SHP77 (cell line): ENCODE measurements around the gene DLG2.
"Not testable (repeated sequence)": the region's sequence is repeated elsewhere in the genome, so short reads cannot be mapped to it uniquely, and the experiment has no call there.

Experiments
- DNase-seq, 2 experiments: peaks; one replicate each; lab custom pipeline; 2025; lab: John Stamatoyannopoulos, UW

DLG2 gene

DNA sequence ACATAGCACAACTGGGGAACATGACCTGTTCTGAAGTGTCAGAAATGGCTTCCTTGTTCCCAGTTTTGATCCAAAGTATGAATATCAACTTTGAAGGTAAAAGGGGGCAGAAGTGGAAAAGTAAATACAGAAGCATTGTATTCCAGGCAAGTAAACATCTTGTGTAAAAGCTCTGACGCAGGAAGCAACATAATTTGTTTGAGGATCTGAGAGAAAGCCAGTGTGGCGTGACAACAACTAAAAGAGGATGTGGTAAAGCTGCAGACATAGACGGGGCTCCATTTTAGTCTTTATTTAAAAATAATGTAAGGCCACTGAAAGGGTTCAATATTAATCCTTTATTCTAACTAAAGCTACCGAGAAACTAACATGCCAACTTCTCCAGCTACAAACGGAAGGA is 310.2 kb downstream of the DLG2 start:
- peak; percentile 91 to 92 for DNase-seq

DNA sequence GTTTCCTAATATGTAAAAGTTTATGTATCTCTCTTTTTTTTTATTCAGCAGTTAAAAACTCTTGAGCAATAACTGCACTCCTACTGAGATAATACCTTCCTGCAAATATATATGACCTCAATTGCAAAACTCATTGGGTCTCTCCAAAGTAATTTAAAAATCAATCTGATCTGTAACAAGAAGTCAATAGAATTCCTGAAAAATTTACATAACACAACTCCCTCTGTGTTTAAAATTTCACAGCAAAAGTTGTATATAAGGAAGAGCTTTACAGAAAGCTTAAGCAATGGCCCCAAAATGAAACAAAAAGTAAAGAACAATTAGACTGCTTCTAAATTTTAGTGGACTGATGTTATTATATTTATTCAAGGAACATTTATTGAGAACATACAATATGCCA is 313.4 kb downstream of the DLG2 start:
- DNase-seq, result no peak

DNA sequence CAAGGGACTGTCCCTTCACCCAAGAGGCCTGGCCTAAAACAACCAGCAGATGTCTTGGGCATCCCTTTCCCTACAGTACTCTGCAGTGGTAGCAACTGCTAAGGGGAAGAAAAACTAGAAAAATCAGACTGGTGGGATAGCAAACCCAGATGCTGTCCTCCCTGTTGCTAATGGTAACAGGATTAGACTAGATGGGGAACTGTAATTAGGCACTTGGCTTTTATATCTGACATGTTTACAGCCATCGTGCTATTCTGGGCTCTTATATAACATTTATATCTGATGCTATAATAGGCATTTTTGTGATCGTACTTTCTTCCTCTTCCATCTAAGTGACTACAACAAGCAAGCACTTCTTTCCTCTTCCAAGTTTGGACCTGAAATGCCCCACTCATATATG is 316.7 kb downstream of the DLG2 start:
- no peak for DNase-seq

DNA sequence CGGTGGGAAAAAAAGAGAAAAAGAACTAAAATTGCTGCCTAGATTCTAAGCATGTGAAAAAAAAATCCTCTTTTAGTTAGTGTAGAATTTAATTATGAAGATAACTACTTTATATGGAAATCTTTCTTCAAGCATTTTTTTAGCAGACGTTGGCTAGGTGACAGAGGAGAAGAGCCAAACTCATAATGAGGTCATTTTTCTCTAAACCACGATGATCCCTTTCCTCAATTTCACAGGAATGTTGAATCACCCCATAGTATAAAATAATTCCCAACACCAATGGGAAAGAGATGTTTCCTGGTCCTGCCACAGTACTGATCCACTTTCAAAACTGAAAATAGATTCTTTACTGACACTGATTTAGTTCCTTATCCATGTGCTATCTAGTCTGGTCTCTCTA is 319.8 kb downstream of the DLG2 start:
- DNase-seq, result no peak

DNA sequence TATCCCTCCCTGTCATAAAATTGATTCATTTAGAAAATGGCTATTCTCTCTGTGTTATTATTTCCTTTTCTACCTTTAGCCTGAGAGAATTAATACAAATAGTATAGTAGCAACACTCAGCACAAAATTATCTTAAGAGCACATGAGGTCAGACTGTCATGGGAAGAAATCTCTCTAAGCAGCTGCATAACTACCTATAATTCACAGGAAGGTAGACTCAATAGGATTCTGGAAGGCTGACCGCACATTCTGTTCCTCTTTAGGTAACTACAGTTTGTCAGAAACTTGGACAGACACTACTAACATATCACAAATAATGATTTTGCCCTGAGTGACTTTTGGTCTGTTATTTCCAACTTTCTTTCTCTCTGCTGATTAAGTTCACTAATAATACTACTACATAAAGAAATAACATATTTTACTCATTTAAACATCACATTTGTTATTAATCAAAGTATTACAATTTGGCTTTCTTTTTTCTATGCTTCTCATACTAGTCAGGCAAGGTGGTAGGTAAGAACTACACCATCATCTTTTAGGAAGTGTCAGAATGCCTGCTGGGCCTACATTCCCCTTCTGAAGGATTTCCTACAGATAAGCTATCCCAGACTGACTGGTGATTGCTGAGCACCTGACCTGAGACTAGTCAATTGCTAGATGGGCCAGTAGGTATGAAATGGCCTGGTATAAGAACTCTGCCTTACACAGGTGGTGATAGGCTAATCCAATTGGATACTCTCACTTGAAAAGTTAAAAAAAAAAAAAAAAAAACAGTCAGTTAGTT is 325.1 kb downstream of the DLG2 start:
- DNase-seq, result no peak

DNA sequence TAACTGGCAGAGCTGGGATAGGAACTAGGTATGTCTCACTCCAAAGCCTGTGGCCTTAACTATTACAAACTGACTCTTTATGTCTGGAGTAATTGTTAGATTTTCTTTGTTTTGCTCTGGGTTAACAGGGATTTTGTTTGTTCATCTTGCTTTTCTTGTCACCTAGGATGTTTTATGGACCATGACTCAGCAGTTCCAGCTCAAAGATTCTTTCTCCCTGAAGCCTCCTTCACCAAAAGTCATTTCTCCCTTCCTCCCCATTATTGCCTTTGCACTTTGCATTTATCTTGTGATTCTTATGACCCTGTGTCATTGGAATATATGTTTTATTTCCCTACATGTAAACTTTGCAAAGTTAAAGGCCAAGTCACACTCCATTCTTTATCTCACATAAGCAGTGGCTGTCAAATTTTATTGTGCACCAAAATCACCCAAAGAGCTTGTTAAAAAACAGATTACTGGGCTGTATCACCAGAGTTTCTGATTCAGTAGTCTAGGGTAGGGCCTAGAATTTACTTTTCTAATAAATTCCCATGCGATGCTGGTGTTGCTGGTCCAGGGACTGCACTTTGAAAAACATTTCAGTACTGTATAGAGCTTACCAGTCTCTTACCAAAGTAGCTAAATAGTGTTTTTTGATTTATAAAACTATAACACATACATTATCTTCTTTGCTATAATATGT is 327.7 kb downstream of the DLG2 start:
- DNase-seq, result peak; percentile 43 to 63

DNA sequence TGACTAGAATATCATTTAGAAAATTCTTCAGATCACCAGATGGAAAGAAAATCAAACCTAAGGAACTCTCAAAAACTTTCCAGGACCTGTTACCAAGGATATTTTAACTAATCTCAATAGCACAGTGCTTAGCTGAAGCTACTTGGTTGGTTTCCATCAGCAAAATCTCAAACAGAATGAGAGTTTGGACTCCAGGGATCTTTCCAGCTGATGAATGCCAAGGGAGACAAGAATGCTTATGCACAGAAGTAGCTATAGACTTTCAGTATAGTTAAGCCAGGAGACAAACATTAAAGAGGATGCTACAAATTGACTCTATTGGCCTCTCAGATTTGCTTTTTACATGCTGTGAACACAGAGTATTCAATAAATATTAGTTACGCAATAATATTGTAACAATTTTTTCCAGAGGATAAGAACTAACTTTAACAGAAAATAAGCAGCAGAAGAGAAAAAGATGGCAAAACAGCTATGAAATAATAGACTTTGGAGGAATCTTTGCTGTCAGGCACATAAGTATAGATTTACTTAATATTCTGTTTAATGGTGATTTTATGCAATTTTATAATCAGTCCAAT is 331.4 kb downstream of the DLG2 start:
- no peak for DNase-seq

DNA sequence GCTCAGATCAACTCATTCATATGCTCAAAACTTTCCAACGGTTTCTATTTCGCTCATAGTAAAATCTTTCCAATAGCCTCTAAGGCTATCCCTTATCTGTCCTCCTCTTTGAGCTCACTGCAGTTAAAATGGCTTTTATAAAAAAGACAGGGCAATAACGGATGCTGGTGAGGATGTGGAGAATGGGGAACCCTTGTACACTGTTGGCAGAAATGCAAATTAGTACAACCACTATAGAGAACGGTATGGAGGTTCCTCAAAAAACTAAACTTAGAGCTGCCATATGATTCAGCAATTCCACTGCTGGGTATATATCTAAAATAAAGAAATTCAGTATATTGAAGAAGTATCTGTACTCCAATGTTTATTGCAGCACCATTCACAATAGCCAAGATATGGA is 345.6 kb downstream of the DLG2 start:
- no peak for DNase-seq

DNA sequence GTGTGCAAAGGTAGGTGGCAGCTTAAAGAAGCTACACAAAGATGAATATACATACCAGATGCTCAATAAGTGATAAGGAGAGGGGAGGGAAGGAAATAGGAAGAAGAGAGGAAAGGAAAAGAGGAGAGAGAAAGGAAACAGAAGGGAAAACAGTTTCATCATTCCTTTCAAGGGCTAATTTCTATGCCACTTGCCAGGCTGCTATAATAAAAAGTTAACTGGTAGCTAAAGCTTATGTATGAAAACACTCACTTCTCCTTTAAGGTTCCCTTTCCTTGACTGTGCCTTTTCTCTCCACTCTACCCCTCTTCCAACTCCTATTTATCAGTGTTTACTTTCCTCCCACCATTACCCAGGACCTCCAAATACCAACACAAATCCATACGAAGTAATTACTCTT is 347.9 kb downstream of the DLG2 start:
- DNase-seq, result no peak

DNA sequence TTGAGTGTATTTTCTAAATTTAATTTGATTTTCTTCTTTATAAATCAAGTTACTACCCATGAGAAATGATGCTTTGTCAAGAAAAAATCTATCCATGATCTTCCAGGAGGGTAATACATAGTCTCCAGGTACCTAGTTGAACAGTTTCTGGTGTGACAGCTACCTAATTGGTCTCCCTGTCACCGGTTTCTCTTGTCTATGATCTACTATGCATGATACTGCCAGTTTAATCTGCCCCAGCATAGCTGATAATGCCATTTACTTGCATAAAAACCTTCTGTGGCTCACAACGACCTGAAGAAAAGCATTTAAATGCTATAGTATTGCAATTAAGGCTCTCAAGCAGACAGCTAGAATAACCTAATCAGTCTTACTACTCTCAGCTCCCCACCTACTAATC is 349.5 kb downstream of the DLG2 start:
- no peak for DNase-seq

DNA sequence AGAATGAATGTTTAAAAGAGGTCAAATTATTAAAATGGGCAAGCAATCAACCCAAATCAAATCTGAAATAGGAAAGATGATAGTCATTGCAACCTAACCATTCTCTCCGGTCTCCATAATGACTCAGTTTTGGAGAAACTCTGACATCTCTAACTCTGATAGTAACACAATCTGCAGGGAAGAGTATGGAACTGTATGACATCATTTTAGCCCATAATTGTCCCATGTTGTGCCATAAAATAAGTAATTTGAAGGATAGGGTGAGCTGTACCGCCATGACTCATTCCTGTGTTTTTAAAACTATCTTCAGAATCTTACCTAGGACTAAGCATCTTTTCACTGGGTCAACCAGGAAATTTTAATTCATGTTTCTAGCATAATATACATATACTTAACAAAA is 350.8 kb downstream of the DLG2 start:
- peak; percentile 53 to 61 for DNase-seq

DNA sequence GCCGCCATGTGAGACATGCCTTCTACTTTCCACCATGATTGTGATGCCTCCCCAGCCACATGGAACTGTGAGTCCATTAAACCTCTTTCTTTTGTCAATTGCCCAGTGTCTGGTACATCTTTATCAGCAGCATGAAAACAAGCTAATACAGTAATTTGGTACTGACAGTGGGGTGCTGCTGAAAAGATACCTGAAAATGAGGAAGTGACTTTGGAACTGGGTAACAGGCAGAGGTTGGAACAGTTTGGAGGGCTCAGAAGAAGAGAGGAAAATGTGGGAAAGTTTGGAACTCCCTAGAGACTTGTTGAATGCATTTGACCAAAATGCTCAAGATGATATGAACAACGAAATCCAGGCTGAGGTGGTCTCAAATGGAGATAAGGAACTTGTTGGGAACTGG is 356.8 kb downstream of the DLG2 start:
- not testable (repeated sequence) for DNase-seq

DNA sequence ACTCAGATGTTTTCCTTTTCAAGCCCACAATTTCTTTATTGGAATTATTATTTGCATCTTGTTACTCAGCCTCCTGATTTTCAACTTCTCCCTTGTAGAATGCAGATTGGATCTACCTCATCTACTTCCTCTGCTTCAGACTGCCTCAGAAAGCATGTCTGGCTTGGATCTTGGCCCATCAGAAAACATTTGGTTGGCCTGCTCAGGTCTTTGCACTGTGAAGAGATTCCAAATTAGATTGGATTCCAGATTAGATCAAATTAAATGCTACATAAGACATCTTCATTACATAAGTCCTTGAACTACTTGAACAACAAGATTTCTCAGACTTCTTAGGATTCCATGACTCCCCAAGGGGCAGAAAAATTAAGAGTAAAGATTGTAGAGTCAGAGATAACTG is 358.0 kb downstream of the DLG2 start:
- DNase-seq, result no peak

DNA sequence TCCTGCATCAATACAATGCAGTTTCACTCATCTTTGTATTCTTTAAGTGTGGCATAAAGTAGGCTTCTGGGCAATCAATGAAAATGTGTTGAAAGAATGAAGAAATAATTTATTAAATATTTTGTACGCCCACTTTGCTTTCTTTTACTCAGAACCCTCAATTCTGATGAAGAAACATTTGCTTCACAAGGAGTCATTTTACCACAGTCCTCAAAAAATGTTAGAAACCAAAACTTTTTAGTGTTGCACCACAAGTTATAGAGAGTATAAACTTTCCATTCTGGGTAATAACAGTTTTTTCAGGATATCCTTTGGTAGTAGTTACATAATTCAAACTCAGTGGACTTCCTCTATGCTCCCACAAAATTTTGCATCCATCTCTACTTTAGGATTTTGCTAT is 360.5 kb downstream of the DLG2 start:
- no peak for DNase-seq

DNA sequence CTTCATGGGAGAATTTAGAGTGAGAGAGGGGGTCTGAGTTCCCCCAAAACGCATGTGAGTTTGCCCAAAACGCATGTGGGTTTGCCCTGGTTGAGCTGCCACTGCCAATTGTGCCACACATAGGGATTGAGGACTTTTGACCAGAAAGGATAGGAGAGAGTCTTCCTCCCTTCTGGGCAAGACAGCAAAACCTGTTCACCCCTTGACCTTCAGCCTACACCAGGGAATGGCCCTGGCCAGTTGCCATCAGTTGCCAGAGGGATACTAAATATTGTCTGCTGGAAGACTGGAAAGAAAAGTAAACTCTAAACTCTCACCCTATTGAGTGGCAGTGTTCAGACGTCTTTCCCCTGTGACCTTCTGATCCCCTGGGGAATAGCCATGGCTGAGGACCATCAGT is 363.8 kb downstream of the DLG2 start:
- no peak for DNase-seq

DNA sequence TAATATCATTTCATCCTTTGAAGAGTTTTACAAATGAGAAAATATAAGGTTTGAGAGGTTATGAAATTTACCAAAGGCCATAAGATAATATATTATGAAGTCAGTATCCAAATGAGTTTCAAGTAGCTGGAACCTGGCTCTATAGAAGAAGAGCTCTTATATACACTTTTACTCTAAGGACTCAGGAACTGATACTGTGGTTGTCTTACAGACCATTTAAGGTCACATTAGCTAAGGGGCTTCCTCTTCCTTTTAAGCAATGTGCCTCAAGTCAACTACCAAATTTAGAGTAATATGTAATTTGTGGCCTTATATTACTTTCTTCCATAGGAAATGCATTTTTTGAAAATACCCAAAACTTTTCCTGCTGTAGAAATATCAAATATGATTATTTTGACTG is 369.3 kb downstream of the DLG2 start:
- DNase-seq, result no peak

DNA sequence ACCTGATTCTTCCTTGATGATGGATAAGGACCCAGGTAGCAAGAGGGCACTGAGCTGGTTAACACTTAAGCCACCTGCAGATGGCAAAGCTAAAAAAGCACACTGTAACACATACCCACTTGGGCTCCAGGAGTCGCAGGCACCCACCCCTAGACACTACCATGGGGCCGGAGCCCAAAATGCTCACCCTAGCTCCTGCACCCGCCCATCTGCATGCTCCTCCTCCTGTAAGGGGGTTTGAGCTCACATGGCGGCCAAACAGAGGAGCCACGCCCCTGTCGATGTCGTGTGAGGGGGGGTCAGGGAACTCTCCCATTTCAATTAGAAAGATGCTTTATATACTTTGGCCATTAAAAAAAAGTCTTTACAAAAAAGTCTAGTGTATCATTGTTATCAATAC is 370.7 kb downstream of the DLG2 start:
- no peak for DNase-seq

DNA sequence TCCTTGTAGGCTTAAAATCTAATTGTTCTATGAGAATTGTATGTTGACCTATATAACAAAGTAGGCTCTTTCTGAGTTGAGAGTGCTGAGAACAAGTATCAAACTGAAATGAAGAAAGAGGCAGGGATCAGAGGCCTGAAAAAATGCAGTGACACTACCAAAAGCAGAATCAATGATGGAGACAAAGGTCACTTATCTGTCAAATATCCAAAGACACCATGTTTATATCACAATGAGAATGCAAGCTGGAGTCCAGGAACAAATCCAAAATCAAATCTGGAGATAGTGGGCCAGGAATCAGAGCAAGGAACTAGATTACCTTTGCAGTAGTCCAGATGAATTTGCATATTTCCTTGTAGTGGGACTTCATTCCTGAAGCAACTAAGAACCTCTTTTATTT is 377.7 kb downstream of the DLG2 start:
- DNase-seq, result no peak

DNA sequence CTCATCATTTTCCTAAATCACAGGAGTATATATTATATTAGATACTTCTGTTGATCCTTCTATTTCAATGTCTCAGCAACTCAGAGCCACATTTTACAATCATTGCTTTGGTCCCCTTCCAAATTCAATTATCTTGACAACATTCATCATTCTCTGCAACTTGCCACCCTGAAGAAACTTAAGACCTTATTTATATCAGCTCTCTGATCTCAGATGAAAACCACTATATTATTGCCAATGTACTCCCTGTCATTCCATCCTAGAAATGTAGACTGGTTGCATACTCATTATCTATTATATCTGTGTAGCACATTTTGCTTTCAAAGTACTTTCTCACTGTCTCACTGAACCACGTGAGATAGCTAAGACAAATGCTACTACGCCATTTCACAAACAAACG is 379.3 kb downstream of the DLG2 start:
- no peak for DNase-seq

DNA sequence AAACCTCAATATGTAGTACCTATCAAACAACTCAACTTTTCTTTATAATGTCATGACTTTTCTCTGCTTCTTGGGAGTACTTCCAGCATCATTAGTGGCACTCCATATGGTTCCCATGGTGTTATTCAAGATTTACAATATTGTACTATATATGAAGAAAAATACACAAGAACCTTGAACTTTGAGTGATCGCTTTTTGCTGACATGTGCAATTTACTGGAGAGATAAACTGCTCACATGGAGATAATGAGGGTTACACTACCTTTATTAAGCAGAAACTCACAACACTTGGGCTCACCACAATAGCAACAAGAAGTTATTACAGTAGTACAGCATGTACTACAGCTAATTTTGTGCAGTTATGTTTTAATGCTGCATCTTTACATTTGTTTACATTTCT is 388.2 kb downstream of the DLG2 start:
- no peak for DNase-seq

DNA sequence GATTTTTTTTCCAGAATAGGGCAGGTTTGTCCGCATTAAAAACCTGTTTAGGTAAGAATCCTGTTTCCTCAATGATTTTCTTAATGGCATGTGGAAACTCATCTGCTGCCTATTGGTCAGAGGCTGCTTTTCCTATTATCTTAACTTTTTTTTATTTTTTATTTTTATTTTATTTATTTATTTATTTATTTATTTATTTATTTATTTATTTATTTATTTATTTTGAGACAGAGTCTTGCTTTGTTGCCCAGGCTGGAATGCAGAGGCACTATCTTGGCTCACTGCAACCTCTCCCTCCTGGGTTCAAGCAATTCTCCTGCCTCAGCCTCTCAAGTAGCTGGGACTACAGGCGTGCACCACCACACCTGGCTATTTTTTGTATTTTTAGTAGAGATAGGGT is 389.1 kb downstream of the DLG2 start:
- DNase-seq, result not testable (repeated sequence)

DNA sequence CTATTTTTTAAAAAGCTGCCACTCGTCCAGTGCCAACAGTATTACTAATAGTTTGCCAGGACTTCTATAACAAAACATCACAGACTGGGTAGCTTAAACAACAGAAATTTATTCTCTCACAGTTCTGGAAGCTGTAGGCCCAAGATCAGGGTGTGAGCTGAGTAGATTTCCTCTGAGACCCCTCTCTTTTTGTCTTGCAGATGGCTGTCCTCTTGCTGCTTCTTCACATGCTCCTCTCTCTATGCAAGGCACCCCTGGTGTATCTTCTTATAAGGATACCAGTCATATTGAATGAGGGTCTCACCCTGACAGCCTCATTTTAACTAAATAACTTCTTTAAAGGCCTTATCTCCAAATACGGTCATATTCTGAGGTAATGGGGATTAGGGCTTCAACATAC is 390.9 kb downstream of the DLG2 start:
- DNase-seq, result no peak

DNA sequence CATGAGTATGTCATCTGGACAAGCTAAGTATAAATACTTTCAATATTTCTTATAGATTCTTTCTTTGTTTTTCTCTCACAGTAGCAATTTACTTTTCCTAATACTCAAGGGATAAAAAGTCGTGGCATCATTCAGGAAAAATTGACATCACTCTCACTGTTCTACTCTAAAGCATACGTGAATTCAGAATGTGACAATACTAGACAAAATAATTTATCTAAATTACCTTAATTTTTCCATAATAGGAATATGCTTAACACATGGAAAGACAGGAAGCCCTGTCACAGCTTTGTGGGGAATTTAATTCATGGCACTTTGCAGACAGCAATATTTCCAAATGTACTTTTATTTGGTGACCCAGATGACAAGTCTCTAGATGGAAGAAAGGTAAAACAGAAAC is 394.6 kb downstream of the DLG2 start:
- DNase-seq, result no peak

DNA sequence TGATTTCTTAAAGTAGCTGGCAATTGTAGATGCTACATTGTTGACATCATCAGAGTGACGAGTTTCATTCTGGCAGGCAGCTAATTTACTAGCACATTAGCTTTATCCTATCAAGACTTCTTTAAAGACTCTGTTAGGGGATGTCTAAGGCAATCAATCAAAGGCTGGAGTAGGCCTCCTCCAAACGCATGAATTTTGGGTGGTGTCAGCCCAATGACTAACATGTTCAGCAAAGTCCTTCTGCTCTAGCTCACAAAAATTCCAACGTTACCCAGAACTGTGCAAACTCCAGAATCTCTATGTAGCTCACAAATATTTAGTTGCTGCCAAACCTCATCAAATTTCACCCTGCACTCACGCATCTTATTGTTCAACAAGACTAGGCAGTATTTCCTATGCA is 395.6 kb downstream of the DLG2 start:
- no peak for DNase-seq
